ENCODE measurements around the gene TARBP2.
A peak's percentile ranks its signal among the peaks of the same experiment; 100 is the strongest.

- peak; percentile 65; the same call in 1 of the 2 replicates for TF ChIP-seq MYC (IDR thresholded peaks at IDR 0.05; ENCODE audit: low read depth, low read length)
- TF ChIP-seq POLR2A (IDR thresholded peaks at IDR 0.05; ENCODE audit: extremely low read depth, insufficient read length) = peak; percentile 69
- TF ChIP-seq CTCF (IDR thresholded peaks at IDR 0.05; ENCODE audit: low read depth, low read length) = peak; percentile 96
These were observed 49.4 kb upstream of the TARBP2 start, which contains the start of gene PCBP2 for GRCh38 chr12:53451661-53452158.
